ENCODE results near the gene SLC6A3.
"Not testable (repeated sequence)": the region's sequence is repeated elsewhere in the genome, so short reads cannot be mapped to it uniquely, and the experiment has no call there.

SLC6A3 gene

DNA sequence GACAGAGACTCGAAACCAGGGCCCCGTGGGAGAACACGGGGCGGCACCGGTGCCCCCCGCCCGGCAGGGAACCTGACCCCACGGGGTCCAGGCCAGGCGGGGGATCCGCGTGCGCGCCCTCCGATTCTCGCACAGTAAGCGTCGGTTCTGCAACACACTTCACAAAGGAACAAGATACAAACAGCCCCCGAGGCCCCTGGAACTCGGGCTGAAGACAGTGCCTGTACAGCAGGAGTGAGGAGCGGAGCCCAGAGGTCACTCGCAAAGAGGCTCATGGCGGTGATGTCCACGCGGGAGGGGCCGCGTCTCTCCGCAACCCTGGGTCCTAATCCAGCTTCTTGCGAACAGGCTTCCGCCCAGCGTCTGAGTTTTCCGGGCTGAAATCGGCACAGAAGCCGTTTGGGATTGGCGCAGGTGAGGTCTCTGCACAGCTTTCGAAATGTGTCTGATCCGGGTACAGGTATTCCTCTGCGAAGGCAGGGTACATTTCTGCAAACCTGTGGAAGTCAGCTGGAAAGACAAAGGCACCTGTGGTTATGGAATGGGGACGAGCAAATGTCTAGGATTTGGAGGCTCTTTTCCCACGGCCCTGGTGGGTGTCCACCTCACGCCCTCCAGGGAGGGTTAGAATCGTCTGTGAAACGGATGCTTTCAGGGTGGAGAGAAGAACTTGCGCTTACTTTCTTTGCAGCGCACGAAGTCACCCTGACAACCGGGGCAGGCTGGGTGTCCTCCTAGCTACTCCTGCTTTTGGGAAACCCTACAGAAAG is 18.3 kb upstream of the SLC6A3 start:
- DNase-seq, result no peak

DNA sequence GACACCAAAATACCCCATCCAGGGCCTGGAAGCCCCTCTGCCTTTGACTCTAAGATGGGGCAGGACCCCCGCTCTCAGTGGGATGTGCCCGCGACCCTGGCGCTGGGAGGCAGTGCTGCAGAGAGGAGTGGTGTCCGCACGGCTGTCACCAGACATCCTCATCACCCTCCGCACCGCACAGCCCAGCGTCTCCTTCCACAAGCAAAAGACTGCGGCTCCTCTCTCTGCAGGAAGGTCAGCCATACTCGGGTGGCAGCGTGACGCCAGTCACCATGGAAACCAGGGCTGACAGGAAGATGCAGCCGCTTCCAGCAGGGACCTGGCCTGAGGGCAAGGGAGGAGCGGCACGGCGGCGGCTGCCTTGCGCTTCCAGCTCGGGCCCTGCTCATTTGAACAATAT is 17.1 kb upstream of the SLC6A3 start:
- no peak for DNase-seq

DNA sequence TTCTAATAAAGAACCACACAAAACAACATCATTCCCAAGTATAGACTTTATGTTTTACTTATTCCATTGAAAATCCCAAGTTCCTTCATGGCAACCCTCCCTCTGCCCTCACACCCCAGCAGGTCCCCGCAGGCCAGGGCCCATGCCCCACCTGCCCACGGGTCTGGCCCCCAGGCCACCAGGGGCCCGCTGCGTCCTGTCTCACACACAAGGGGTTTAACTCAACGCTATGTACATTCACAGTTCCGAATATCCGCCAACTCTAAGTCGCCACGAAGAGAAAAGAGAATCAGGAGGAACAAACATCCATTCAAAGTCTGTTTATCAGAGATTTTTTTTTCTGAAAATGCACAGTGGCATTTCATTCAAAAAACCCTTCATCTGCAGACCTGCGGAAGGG is 16.2 kb upstream of the SLC6A3 start:
- DNase-seq, result no peak

DNA sequence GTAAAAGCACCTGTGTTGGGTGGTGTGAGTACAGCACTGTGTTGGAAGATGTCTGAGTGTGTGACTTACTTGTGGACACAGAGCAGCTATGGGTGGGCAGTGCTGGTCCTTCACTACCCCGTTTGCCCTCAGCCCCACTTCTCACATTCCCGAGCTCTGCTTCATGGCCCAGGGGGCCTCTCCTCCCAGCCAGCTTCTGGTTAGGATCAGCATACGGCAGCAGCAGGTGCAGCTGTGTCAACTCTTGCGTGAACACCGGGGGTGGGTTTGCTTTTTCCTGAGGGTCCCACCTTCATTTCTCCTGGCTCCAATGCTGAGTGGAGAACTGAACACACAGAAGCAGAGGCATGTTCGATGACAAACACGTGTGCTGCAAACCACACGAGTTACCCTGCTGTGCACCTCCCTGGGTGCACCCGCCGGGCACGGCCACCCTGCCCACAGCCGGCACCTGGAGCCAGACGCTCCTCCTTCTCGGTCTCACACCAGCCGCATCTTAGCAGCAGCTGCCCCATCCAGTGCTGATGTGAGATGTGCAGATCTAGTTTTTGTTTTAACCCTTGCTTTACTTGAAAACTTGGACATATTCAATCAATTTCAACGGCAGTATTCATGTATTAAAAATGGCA is 14.9 kb upstream of the SLC6A3 start:
- no peak for DNase-seq

GRCh38 chr5:1459435-1459834 is 14.2 kb upstream of the SLC6A3 start:
- not testable (repeated sequence) for DNase-seq

GRCh38 chr5:1456110-1456881 is 11.1 kb upstream of the SLC6A3 start:
- not testable (repeated sequence) for DNase-seq

- no peak for DNase-seq
These were observed 8.4 kb upstream of the SLC6A3 start for GRCh38 chr5:1453613-1454012.

- DNase-seq, result no peak
These were observed 3.9 kb upstream of the SLC6A3 start for GRCh38 chr5:1449081-1449630.

DNA sequence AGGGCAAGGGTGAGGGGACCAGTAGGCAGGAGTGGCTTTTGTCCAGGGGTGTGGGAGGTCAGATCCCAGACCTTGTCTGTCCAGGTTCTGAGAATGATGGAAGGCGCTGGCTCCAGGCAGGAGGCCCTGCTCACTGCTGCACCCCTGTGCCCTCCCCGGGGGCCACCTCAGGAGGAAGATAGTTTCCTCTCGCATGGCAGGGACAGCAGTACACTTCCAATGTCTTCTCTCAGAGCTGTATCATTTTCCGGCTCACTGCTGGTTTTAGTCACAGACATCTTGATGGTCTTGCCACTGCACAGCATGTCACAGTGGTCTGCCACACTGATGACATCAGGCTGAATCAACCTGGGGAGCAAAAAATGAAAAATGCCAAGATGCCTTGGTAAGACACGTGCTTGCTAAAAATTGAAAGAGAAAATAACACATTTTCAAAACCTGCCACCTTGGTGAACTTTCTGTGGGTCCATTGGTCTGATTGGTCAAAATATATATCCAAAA is 3.3 kb upstream of the SLC6A3 start:
- no peak for DNase-seq

GRCh38 chr5:1447671-1448361 is 2.6 kb upstream of the SLC6A3 start:
- DNase-seq, result no peak

- no peak for DNase-seq
These were observed 1.5 kb upstream of the SLC6A3 start for GRCh38 chr5:1446602-1447343.

GRCh38 chr5:1445689-1446601 is 705 bp upstream of the SLC6A3 start:
- no peak for DNase-seq

- DNase-seq, result no peak
These were observed 665 bp downstream of the SLC6A3 start for GRCh38 chr5:1444361-1445189.

DNA sequence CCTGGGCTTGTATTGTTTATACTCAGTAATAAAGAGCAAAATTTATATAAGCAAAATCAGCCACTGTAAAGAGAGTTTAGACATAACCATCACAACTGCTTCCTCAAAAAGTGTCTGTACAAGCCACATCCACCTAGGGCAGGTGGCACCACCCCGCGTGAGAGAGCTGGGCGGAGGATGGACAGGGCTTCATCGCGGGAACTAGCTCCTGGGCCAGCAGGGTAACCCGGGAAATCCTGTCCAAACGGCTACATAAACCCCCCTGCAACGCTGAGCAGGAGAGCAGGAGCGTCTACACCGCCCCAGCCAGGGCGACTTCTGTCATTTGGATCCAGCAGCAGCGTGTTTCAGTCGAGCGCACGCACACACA is 1.3 kb downstream of the SLC6A3 start:
- DNase-seq, result no peak

DNA sequence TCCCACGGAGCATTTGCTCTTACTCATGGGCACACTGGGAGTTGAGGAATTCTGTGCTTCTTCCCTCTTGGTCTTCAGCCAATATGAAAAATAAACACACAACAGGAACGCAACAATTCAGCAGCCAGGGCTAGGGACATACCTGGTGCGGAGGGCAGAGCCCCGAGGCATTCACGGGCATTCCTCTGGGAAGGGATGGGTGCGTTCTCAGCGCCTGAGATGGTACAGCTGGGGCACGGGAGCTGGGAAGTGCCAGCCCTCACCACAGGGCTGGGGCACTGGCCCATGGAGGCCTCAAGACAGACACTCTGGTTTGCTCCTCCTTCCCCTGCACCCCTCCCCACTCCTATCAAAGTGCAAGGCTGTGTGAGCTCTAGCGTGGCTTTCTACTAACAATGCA is 2.1 kb downstream of the SLC6A3 start:
- no peak for DNase-seq

- no peak for DNase-seq
These were observed 2.8 kb downstream of the SLC6A3 start for GRCh38 chr5:1442222-1443145.

DNA sequence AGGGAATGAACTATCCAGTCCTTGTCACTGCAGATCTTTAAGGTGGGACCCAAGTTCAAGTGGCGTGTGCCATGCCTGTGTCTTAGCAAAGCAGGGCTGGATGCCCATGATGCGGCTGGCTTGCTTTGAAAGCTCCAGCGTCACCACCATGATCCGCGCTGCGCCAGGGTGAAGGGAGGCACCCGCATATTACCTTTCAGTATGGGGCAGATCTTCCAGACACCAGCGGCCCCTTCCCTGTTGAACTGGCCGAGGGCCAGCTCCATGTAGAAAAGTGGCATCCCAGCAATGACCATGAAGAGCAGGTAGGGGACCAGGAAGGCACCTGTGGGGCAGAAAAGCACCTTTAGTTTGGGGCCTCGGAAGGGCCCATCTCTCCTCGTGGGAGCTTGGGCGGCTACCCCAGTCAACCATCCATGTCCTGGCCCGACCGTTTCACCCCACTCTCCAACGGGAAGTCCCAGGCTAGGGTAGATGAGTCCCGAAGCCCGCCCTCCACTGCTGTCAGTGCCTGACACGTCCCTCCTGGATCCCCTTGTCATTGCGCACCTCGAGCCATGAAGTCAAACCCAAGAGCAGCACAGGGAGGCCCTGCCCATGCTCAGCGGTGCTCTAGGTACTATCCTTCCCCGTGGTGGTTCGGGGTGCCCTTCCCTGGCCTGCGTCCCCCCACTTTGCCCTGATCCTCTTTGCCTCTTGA is 3.9 kb downstream of the SLC6A3 start:
- DNase-seq, result no peak

- no peak for DNase-seq
These were observed 5.1 kb downstream of the SLC6A3 start for GRCh38 chr5:1440098-1440493.
